HG03108 (cell line): ENCODE data around the gene PREX1.
A peak's percentile ranks its signal among the peaks of the same experiment; 100 is the strongest.
"Not testable (repeated sequence)": the region's sequence is repeated elsewhere in the genome, so short reads cannot be mapped to it uniquely, and the experiment has no call there.

Source experiments
- ATAC-seq: cut with Tn5 transposase; IDR thresholded peaks from one replicate; pipeline ENCODE4 v1.9.1; 2021; ENCODE audit warnings: moderate library complexity; ENCODE audit not compliant: unreplicated experiment

PREX1 gene, protein sequence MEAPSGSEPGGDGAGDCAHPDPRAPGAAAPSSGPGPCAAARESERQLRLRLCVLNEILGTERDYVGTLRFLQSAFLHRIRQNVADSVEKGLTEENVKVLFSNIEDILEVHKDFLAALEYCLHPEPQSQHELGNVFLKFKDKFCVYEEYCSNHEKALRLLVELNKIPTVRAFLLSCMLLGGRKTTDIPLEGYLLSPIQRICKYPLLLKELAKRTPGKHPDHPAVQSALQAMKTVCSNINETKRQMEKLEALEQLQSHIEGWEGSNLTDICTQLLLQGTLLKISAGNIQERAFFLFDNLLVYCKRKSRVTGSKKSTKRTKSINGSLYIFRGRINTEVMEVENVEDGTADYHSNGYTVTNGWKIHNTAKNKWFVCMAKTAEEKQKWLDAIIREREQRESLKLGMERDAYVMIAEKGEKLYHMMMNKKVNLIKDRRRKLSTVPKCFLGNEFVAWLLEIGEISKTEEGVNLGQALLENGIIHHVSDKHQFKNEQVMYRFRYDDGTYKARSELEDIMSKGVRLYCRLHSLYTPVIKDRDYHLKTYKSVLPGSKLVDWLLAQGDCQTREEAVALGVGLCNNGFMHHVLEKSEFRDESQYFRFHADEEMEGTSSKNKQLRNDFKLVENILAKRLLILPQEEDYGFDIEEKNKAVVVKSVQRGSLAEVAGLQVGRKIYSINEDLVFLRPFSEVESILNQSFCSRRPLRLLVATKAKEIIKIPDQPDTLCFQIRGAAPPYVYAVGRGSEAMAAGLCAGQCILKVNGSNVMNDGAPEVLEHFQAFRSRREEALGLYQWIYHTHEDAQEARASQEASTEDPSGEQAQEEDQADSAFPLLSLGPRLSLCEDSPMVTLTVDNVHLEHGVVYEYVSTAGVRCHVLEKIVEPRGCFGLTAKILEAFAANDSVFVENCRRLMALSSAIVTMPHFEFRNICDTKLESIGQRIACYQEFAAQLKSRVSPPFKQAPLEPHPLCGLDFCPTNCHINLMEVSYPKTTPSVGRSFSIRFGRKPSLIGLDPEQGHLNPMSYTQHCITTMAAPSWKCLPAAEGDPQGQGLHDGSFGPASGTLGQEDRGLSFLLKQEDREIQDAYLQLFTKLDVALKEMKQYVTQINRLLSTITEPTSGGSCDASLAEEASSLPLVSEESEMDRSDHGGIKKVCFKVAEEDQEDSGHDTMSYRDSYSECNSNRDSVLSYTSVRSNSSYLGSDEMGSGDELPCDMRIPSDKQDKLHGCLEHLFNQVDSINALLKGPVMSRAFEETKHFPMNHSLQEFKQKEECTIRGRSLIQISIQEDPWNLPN (N-terminal part only)

DNA sequence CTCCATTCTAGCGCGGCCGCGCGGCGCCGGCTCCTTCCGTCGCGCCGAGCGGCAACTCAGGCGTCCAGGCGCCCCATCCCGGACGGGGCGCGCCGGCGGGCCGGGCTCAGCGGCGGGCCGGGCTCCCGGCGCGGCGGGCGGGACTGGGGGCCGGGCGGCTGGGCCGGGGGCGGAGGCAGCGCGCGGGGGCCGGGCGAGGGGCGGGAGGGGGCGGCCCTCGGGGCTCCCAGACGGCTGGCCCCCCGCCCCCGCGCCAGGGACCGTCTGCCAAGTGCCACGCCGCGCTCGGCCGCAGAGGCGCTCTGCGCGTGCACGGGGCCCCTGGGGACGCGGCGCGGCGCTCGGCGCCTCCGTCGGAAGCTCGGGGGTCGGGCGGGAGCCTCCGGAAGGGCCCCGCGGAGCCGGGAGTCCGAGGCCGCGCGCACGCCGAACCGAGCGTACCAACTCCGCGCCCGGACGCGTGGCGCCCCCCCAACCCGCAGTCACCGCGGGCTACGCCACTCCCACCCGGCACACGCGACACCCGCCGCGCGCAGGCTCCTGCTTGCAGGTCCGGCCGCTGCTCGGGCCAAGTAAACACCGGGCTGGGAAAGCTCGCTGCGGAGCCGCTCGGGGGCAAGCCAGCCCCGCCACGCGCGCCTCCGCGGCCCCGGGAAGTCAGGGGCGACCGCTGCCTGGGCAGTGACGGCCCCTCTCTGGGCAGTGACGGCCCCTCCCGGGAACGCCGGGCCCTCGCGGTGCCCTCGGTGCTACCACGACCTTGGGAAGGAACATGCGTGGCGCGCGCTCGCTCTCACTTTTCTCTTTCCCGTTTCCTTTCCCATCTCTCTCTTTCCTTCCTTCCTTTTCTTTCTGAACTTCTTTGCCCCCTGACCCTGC lies at the start of gene PREX1:
PREX1 (minus strand) TSS at position 145 of the 879 bp plus-strand sequence; CDS start at position 6, 139 bp downstream.
- ATAC-seq, result peak; percentile 33

DNA sequence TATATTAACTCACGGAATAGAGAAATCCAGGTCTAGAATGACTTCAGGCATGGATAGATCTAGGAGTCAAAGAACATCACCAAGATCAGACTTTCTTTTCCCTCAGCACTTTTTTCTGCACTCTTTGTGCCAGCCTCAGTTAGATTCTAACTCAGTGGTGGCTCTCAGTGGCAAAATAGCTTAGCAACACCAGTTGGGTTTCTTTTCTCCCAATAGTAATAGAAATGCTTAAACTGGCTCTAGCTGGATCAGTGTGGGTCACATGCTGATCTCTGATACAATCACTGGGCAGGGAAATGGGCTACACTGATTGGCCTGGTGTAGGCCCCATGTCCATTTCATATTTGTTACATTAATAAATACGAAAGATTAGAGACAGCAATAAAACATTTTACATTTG lies 49.5 kb upstream of the PREX1 start:
- no peak for ATAC-seq

DNA sequence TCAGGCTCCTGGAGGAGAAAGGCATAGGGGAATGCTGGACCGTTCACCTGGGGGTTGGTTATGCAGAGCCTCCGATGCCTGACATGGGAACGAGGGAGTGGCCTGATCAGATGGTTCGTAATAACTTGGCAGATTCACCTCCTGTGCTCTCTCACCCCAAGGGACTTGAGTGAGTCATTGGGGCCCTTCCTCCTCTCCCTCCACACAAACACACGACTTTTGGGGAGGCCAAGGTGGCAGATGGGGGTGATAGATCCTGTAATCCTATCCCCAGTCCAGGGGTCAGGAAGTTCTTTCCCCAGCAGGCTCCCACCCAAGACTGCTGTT lies 48.1 kb upstream of the PREX1 start:
- ATAC-seq, result no peak

DNA sequence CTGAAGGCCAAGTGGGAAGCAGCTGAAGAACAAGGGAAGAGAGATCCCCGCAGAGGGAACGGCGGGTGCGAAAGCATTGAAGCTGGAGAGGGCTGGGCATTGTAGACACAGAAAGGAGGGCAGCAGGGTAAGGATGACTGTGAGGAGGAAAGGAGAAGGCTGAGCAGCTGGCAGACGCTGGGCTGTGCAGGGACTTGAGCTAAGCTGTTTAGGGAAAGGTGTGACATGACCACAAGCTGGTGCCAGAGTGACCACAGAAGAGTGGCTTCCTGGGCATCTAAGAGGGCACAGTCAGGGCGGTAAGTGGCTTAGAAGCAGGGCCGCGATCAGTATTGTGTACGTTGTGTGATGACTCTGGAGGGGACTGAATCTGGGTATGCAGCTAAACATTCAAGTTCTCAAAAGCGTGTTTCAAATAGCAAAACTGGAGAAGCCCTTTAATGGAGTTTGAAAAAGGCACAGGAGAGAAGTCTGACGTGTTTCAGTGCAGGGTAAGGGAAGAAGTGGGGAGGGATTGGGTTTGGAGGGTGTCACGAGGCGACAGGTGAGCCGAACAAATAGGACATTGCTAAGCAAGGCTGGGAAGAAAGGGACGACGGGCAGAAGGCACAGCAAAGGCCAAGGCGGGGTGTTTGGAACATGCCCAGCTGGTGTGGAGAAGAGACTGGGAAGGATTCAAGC lies 47.6 kb upstream of the PREX1 start:
- no peak for ATAC-seq

DNA sequence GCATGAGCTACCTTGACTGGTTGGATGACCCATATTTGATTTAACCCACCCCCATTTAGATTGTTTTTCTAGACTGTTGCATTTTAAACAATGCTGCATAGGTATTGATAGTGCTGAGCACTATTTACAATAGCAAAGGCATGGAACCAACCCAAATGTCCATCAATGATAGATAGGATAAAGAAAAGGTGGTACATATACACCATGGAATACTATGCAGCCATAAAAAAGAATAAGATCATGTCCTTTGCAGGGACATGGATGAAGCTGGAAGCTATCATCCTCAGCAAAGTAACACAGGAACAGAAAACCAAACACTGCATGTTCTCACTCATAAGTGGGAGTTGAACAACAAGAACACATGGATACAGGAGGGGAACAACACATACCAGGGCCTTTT lies 41.6 kb upstream of the PREX1 start:
- not testable (repeated sequence) for ATAC-seq

DNA sequence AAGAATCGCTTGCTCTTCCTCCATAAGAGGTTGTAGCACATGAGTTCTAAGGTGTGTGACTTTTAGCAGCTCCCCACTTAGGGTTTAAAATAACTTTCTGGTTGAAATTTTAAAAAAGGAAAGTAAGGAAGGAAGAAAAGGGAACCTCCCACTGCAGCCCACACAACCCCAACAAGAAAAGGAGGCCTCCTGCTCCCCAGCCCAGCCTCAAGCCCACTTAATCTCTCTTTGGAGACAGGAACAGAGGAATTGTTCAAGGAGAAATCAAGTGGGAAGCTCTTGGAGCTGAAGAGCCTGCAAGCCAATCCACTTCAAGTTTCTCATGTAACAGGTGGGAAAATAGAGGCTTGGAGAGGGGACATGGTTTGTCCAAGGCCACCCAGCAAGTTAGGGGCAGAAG lies 39.1 kb upstream of the PREX1 start:
- ATAC-seq, result no peak

DNA sequence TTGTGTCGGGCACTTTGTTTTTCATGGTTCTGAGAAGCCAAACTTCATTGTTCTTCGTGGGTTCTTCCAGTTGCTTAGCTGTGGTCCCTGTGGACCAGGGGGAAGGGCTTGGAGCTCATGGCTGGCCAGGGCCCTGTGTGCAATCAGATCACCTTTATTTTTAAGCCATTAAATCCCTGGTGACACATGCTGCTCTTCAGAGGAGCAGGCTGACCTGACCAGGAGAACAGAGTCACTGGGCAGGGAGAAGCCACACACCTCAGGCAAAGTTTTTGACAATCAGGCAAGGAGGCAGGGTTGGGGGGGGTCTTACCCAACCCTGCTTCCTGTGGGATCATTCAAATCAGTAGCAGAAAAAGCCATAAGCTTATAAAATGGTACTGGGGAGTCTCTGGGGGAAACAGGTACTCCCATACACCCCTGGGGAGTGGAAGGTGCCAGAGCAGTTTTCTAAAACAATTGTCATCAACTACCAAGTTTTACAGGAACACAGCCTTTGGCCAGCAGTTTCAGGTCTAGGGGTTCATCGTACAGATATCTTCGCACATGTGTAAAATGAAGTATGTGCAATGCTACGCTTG lies 37.0 kb upstream of the PREX1 start:
- ATAC-seq, result no peak

DNA sequence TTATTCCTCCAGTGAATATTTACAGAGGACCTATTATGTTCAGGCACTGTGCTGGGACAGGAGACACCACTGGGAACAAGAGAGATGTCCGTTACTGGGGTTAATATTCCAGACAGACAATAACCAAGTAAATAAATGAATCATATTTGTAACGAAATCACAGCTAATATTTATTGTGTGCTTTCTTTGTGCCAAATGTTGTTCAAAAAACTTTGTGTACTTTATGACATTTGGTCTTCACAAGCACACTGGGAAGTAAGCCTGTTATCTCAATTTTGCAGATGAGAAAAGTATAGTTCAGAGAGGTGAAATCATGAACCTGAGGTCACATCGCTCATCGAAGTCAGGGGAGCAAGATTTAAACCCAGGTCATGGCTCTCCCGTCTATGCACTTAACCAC lies 36.5 kb upstream of the PREX1 start:
- no peak for ATAC-seq

DNA sequence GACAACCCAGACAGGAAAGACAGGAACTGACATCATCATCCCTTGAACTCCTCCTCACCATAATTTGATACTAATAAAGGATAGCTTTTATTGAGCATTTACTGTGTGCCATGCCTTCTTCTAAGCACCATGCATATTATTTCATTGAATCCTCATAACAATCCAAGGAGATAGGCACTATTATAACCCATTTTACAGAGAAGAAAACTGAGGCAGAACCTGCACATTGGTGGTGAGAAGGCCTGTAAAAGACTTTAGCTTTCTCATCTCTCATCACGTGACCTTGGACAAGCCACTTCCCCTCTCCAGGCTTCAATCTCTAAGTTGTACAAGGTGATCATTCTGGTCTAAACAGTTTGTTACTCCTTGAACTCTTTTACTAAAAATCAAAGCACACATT lies 34.5 kb upstream of the PREX1 start:
- ATAC-seq, result no peak

DNA sequence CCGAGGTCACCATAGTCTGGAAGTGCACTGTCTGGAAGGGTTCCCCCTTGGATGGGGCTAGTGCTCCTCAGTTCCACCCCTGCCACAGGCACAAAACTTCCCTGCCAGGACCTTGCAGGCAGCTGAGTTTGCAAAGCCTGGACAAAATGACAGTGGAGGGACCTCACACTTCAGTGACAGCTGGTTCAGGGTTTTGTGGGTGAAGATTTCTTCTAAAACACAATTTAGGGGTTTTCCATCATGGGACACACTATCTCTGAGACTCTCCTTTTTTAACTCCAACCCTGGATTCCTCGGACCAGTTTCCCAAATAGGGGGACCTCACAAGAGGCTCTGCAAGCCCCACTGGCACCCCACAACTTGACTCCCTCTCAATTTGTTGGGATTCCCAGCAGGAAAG lies 33.6 kb upstream of the PREX1 start:
- ATAC-seq, result no peak

DNA sequence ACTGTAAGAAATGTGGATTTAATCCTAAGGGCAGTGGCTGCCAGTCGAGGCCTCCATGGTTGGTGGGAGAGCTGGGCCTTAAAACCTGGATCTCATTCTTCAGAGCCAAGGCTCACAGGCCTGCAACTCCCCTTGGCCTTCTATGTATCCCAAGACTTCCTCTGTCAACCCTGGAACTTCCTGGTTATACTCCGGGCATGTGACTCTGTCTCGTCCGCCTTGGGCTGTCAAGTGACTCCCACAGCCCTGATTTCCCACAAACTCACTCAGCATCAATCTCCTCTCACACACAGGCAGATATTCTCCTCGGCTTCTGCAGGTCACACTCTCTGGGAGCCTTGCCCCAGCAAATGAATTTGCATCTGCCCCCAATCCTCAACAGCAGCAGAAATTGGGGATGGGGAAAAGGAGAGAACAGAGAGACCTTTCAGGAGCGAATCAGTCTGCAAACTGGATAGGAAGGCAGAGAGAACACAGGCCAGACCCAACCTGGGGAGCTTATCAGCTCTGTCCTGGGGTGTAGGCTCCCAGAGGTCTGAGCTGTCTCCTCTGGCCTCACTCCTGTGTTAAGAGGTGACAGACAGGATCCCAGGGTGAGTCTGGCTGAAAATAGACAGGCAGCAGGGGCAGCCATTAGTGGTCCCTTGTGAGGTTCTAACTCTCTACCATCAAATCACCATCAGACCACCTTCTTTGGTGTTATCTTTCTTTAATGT lies 30.4 kb upstream of the PREX1 start:
- no peak for ATAC-seq

DNA sequence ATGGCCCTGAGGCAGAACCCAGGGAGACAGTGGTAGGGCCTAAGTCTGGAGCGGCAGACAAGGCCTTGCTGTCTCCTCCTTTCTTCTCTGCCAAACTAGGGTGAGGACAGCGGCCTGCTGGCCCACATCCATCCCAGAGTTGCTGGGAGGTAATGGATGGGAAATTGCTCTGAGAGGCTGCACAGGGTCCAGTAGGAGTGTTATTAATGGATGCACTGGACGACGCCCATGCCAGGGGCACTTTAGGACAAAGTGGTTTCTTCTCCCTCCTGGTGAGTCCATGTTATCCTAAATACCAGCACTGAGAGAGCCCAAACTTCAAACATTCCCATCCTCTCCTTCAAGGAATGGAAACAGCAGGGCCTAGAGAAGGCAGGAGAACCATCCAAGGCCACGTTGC lies 28.3 kb upstream of the PREX1 start:
- no peak for ATAC-seq

DNA sequence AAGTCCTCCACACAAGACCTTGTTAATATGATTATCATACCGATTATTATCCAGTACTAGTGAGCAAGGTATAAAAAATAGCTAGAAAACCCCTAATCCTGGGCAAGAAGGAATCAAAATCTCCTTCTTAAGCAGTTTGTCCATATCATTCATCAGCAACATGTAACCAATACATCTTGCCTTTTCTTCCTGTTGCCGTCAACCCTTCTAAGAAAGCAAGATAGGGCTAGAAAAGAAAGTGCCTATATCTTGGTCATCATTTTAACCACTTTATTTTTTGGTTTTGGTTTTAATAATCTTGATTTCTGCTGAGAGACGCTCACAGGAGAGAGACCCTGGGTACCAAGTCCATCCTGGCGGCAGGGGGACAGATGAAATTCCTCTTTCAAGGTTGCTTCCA lies 27.2 kb upstream of the PREX1 start:
- ATAC-seq, result no peak

DNA sequence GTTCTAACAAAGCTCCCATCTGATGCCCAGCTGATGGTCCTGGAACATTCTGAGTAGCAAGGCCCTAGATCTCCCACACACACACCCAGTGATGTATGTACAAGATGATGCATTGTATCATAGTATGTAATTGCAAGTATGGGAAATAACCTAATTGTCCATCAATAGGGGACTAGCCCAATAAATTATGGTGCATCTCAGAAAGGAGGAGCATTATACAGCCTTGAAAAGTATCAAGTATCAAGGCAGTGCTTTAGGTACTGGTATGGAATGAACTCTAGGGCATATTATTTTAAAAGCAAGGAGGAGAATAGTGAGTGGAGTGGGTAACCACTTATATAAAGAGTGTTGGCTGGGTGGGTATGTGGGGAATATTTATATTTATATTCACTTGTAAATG lies 24.8 kb upstream of the PREX1 start:
- no peak for ATAC-seq

DNA sequence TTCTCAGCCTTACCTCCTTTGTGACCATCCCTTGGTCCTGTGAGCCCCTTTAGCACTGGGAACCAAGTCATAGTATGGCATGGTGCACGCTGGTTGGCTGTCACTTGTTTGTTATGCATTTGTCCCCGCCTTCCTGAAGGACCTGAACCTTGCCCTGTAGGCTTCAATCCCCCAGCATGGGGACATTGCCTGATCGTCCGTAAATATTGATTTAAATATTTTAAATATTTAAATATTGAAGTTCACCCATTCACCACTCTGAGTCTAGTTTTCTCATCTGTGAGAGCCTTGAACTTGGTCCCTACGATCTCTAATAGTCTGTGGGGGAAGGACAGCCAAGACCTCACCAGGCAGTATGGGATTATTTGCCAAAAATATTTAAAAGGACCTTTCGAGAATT lies 23.8 kb upstream of the PREX1 start:
- no peak for ATAC-seq

DNA sequence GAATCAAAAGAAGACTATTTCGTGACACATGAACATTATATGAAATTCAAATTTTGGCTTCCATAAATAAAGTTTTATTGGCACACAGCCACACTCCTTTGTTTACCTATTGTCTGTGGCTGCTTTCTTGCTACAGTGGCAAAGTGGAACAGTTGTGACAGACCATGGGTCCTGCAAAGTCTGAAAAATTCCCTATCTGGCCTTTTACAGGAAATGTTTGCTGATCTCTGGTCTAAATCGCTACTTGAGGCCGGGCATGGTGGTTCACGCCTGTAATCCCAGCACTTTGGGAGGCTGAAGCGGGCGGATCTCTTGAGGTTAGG lies 23.1 kb upstream of the PREX1 start:
- ATAC-seq, result no peak

DNA sequence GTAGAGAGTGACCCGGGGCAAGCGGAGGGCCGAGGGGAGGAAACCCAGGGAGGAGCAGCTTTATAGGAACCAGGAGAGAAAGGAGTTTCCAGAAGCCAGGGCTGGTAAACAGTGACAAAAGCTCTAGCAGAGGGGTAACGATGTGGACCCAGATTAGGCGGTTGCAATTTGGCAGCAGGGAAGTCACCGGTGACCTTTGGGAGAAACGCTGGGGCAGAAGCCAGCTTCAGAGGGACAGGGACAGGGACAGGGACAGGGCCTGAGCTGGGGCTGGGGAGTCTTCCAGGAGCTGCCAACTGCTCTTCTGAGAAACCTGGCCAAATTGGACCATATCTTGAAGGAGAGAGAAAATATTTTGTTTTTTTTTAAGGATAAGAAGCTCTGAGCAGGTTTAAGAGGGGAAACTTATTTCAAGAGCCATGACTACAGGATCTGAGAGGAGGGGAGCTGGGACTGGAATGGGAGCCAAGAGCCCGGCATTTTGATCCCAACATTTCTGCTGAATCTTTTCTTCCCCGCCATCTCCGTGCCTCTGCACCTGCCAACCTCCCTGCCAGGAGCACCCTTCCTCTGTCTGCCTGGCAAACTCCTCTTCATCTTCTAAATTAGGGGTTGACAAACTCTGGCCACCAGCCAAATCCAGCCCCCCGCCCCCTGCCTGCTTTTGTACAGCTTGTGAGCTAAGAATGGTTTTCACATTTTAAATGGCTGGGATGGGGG lies 22.6 kb upstream of the PREX1 start:
- ATAC-seq, result no peak

DNA sequence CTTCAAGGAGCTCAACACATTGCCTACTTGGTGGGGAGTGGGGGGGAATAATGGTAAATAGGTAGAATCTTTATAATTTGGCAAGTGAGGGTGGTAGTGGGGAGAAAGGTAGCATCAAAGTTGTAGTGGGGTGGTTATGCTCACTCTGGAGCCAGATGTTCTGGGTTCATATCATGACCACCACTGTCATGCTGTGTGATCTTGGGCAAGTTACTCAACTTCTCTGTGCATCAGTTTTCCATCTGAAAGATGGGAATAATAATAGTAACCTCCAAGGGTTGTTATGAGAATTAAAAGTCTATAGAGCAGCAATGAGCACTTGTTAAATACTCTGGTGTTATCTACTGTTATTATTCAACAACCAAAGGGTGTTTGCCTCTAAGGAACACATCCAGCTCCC lies 22.0 kb upstream of the PREX1 start:
- no peak for ATAC-seq
